SK-N-MC (cell line): ENCODE results near the gene CRACR2A.
A peak's percentile ranks its signal among the peaks of the same experiment; 100 is the strongest.

ENCODE experiments used
- DNase-seq: peaks from one replicate; pipeline ENCODE4 v3.0.0-alpha.2; 2011; ENCODE audit warnings: low read depth, low spot score
- H3K27ac ChIP-seq: fragments of 200-600 bp; sonication (generic); 2 replicates; pipeline ENCODE4 v1.5.1; 2016; ENCODE audit warnings: mixed run types
- H3K36me3 ChIP-seq: fragments of 200-600 bp; sonication (generic); 2 replicates; pipeline ENCODE4 v1.6.1; 2017; ENCODE audit warnings: antibody characterized with exemption, low read length, mixed read lengths; ENCODE audit not compliant: insufficient read depth
- H3K4me3 ChIP-seq: fragments of 200-600 bp; sonication (generic); 2 replicates; pipeline ENCODE4 v1.5.1; 2016
- H3K9ac ChIP-seq: fragments of 200-600 bp; sonication (generic); 2 replicates; pipeline ENCODE4 v1.8.0; 2017; ENCODE audit warnings: mixed run types, mixed read lengths; ENCODE audit not compliant: insufficient read length
- H3K9me3 ChIP-seq: fragments of 200-600 bp; sonication (generic); 2 replicates; pipeline ENCODE4 v1.6.1; 2017; ENCODE audit warnings: low read depth, mild to moderate bottlenecking, antibody characterized with exemption, low read length, moderate library complexity, mixed read lengths
- EZH2 ChIP-seq: fragments of 200-600 bp; sonication (generic); IDR thresholded peaks from one replicate; pipeline ENCODE4 v1.6.1; 2017; ENCODE audit warnings: antibody characterized with exemption
- FOXP2 ChIP-seq: optimal IDR thresholded peaks from 2 replicates; pipeline ENCODE3; 2011; ENCODE audit warnings: mild to moderate bottlenecking, moderate library complexity; ENCODE audit not compliant: insufficient read depth; ENCODE audit errors: extremely low read length, control extremely low read depth
- POLR2AphosphoS5 ChIP-seq: IDR thresholded peaks from 2 replicates; pipeline ENCODE4 v1.6.1; 2012; ENCODE audit warnings: mild to moderate bottlenecking, low read depth, low read length, borderline replicate concordance

The CRACR2A gene

GRCh38 chr12:3752741-3753486, at the start of gene CRACR2A:
CRACR2A (minus strand) TSS chr12:3753109; CDS start chr12:3696999, 56,110 bp downstream.
- no peak within 1 kb of the TSS for H3K27ac ChIP-seq
- peak within 1 kb of the TSS; percentile 18; the same call in 1 of the 2 replicates for H3K4me3 ChIP-seq
- H3K9ac ChIP-seq: no peak within 1 kb of the TSS
- TF ChIP-seq POLR2AphosphoS5 (no peak), EZH2 (no peak), FOXP2 (no peak)
- DNase-seq: no peak
- no peaks in the 10 kb centered on the region for H3K36me3 ChIP-seq
- H3K9me3 ChIP-seq: no peaks in the 10 kb centered on the region

- no peak overlapping the region for H3K9ac ChIP-seq
- no peak overlapping the region for H3K27ac ChIP-seq
- TF ChIP-seq POLR2AphosphoS5 (no peak), EZH2 (no peak), FOXP2 (no peak)
- no peak overlapping the region for H3K4me3 ChIP-seq
- no peaks in the 10 kb centered on the region for H3K36me3 ChIP-seq
- no peak for DNase-seq
- no peaks in the 10 kb centered on the region for H3K9me3 ChIP-seq
Measured at GRCh38 chr12:3797531-3798048, 44.7 kb upstream of the CRACR2A start.

- Histone ChIP-seq H3K4me3 (no peak overlapping the region), H3K9ac (no peak overlapping the region), H3K27ac (no peak overlapping the region), H3K36me3 (no peaks in the 10 kb centered on the region), H3K9me3 (no peaks in the 10 kb centered on the region)
- no peak for DNase-seq
- no peak for TF ChIP-seq EZH2
- no peak for TF ChIP-seq FOXP2
- no peak for TF ChIP-seq POLR2AphosphoS5
Measured at GRCh38 chr12:3795492-3796133, 42.7 kb upstream of the CRACR2A start.

- no peak overlapping the region for H3K27ac ChIP-seq
- DNase-seq: no peak
- TF ChIP-seq POLR2AphosphoS5: no peak
- no peak for TF ChIP-seq EZH2
- no peak for TF ChIP-seq FOXP2
Measured at GRCh38 chr12:3795066-3795465, 42.2 kb upstream of the CRACR2A start.

GRCh38 chr12:3792623-3793288, 39.8 kb upstream of the CRACR2A start:
- no peaks in the 10 kb centered on the region for H3K9me3 ChIP-seq
- H3K36me3 ChIP-seq: no peaks in the 10 kb centered on the region
- no peak overlapping the region for H3K27ac ChIP-seq
- no peak for DNase-seq
- no peak overlapping the region for H3K9ac ChIP-seq
- TF ChIP-seq FOXP2 (no peak), EZH2 (no peak), POLR2AphosphoS5 (no peak)
- H3K4me3 ChIP-seq: no peak overlapping the region

More at GRCh38 chr12:3795066-3795465, 42.2 kb upstream of the CRACR2A start:
- no peaks in the 10 kb centered on the region for H3K9me3 ChIP-seq
- H3K9ac ChIP-seq: no peak overlapping the region
- no peak overlapping the region for H3K4me3 ChIP-seq
- no peaks in the 10 kb centered on the region for H3K36me3 ChIP-seq

- H3K9me3 ChIP-seq: no peaks in the 10 kb centered on the region
- DNase-seq: no peak
- no peak overlapping the region for H3K9ac ChIP-seq
- H3K27ac ChIP-seq: no peak overlapping the region
- no peak overlapping the region for H3K4me3 ChIP-seq
- no peak for TF ChIP-seq EZH2
- no peak for TF ChIP-seq POLR2AphosphoS5
- TF ChIP-seq FOXP2: no peak
- H3K36me3 ChIP-seq: no peaks in the 10 kb centered on the region
Measured at GRCh38 chr12:3791256-3791874, 38.5 kb upstream of the CRACR2A start.

- TF ChIP-seq FOXP2 (no peak), POLR2AphosphoS5 (no peak), EZH2 (no peak)
- DNase-seq: no peak
- no peaks in the 10 kb centered on the region; the same call in 1 of the 2 replicates for H3K9me3 ChIP-seq
Measured at GRCh38 chr12:3790642-3791041, 37.7 kb upstream of the CRACR2A start.

More at GRCh38 chr12:3790642-3791041, 37.7 kb upstream of the CRACR2A start:
- Histone ChIP-seq H3K36me3 (no peaks in the 10 kb centered on the region), H3K4me3 (no peak overlapping the region), H3K27ac (no peak overlapping the region), H3K9ac (no peak overlapping the region)
